ENCODE data around the gene FKBP9. TPM values are rescaled to one million over a fixed set of nuclear protein-coding genes. Genes with fewer than 3 reads are reported as not detected.
"Not testable (repeated sequence)": the region's sequence is repeated elsewhere in the genome, so short reads cannot be mapped to it uniquely, and the experiment has no call there.

FKBP9 gene
- total and polyA plus RNA-seq, 2 donors, result 12.1 to 12.8 TPM

DNA sequence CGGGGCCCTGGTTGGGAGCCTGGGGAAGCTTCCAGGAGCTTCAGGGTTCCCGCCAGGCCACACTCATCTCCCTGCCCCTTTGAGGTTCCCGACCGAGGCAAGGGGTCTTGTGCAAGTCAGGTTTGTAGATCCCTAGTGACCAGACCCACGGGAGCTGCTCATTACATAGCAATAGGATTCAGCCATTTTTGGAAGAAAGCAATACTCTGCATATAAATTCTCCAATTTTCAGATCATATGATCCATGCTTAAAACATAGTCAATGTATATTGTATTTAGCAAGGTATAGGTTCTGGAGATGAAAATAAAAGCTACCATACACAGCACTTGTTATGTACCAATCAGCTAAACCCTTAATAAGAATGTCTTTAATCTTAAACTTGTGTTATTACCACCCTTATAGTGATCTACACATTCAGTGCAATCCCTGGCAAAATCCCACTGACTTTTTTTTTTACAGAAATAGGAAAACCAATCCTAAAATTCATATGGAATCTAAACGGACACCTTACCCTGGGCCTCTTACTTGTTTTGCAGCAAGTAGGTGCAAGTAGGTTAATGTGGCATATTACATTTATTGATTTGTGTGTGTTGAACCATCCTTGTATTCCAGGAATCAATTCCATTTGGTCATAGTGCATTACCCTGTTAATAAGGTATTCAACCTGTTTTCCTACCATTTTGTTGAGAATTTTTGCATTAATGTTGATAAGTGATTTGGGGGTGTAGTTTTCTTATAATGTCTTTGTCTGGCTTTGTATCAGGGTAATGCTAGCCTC lies 13.8 kb upstream of the FKBP9 start:
- no peak for DNase-seq (ENCODE audit: low read depth in 6 of 9, low spot score in 9 of 9)
- Histone ChIP-seq H3K9me3 (ENCODE audit: control insufficient read depth in 2 of 2, insufficient read depth in 1 of 2, low read length in 1 of 2) (peaks cover 2 to 7% of the 10 kb centered on the region in 2 donors), H3K36me3 (ENCODE audit: control insufficient read depth in 2 of 2, insufficient read depth in 2 of 2, low read length in 1 of 2) (no peaks in the 10 kb centered on the region), H3K27ac (ENCODE audit: low read depth in 1 of 2, low read length in 1 of 2) (no peak overlapping the region), H3K27me3 (ENCODE audit: control insufficient read depth in 2 of 2, insufficient read depth in 1 of 2, low read length in 1 of 2) (peaks cover 14 to 42% of the 10 kb centered on the region in 2 donors), H3K4me3 (ENCODE audit: low read length in 2 of 2) (peak overlapping the region in 1 of 2 donors; percentile 48), H3K4me1 (ENCODE audit: control insufficient read depth in 2 of 2, insufficient read depth in 2 of 2, low read length in 2 of 2) (peaks cover 5 to 8% of the 10 kb centered on the region in 2 donors)
- WGBS, result 19% methylated on average over 6 of the region's 6 CpGs

DNA sequence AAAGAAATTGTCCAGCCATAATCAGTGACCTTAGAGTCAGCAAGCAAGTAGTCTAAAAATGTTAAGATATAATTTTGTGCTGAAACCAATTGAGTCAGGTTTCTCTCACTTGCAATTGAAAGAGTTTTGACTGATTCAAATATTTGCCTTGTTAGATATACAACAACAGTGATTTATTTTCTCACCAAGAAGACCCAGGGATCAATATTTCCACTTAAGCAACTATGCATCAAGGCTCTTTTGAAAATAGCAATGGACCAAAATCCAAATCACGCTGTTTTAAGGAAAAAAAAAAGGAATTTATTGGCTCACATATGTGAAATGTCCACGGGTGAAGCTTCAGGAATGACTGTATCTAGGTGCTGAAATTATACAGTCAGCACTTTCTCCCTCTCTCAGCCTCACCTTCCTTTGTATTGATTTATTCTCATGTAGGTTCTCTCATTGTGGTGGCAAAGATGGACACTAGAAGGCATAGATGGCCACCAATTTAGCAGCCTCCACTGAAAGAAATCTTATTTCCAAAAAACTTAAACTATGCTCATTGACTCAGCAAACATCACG lies 9.7 kb upstream of the FKBP9 start:
- DNase-seq (ENCODE audit: low read depth in 6 of 9, low spot score in 9 of 9), result no peak
- Histone ChIP-seq H3K27ac (ENCODE audit: low read depth in 1 of 2, low read length in 1 of 2) (no peak overlapping the region), H3K4me1 (ENCODE audit: control insufficient read depth in 2 of 2, insufficient read depth in 2 of 2, low read length in 2 of 2) (peaks cover 0 to 2% of the 10 kb centered on the region in 2 donors), H3K9me3 (ENCODE audit: control insufficient read depth in 2 of 2, insufficient read depth in 1 of 2, low read length in 1 of 2) (peaks cover 2 to 11% of the 10 kb centered on the region in 2 donors), H3K4me3 (ENCODE audit: low read length in 2 of 2) (no peak overlapping the region), H3K27me3 (ENCODE audit: control insufficient read depth in 2 of 2, insufficient read depth in 1 of 2, low read length in 1 of 2) (peaks cover 7 to 23% of the 10 kb centered on the region in 2 donors), H3K36me3 (ENCODE audit: control insufficient read depth in 2 of 2, insufficient read depth in 2 of 2, low read length in 1 of 2) (no peaks in the 10 kb centered on the region)
- 92% methylated on average over 3 of the region's 3 CpGs for WGBS

DNA sequence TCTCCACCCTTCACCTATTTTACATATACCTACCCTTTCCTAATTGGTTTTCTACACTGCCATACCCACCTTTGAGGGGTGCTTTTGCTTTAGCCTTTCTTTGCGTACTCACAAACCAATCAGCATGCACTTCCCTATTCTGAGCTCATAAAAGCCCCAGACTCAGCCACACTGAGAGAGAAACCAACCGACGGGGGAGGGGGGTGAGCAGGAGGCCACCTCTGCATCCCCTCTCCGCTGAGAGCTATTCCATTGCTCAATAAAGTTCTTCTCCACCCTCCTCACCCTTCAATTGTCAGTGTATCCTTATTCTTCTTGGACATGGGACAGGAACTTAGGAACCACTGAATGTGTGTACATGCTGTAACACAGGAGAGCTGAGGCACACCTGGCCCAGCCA lies 9.0 kb upstream of the FKBP9 start:
- H3K27me3 ChIP-seq (ENCODE audit: control insufficient read depth in 2 of 2, insufficient read depth in 1 of 2, low read length in 1 of 2), result peaks cover 2 to 16% of the 10 kb centered on the region in 2 donors
- DNase-seq (ENCODE audit: low read depth in 6 of 9, low spot score in 9 of 9), result no peak
- H3K36me3 ChIP-seq (ENCODE audit: control insufficient read depth in 2 of 2, insufficient read depth in 2 of 2, low read length in 1 of 2), result no peaks in the 10 kb centered on the region
- H3K27ac ChIP-seq (ENCODE audit: low read depth in 1 of 2, low read length in 1 of 2), result no peak overlapping the region
- H3K9me3 ChIP-seq (ENCODE audit: control insufficient read depth in 2 of 2, insufficient read depth in 1 of 2, low read length in 1 of 2), result peaks cover 2 to 11% of the 10 kb centered on the region in 2 donors
- H3K4me1 ChIP-seq (ENCODE audit: control insufficient read depth in 2 of 2, insufficient read depth in 2 of 2, low read length in 2 of 2), result no peaks in the 10 kb centered on the region
- 94% methylated on average over 4 of the region's 4 CpGs for WGBS
- H3K4me3 ChIP-seq (ENCODE audit: low read length in 2 of 2), result no peak overlapping the region

- no peak for DNase-seq (ENCODE audit: low read depth in 6 of 9, low spot score in 9 of 9)
- 100% methylated on average over 1 of the region's 1 CpG for WGBS
- Histone ChIP-seq H3K27me3 (ENCODE audit: control insufficient read depth in 2 of 2, insufficient read depth in 1 of 2, low read length in 1 of 2) (peaks cover 16 to 29% of the 10 kb centered on the region in 2 donors), H3K4me1 (ENCODE audit: control insufficient read depth in 2 of 2, insufficient read depth in 2 of 2, low read length in 2 of 2) (no peaks in the 10 kb centered on the region), H3K4me3 (ENCODE audit: low read length in 2 of 2) (no peak overlapping the region), H3K36me3 (ENCODE audit: control insufficient read depth in 2 of 2, insufficient read depth in 2 of 2, low read length in 1 of 2) (no peaks in the 10 kb centered on the region), H3K27ac (ENCODE audit: low read depth in 1 of 2, low read length in 1 of 2) (no peak overlapping the region), H3K9me3 (ENCODE audit: control insufficient read depth in 2 of 2, insufficient read depth in 1 of 2, low read length in 1 of 2) (peaks cover 1 to 8% of the 10 kb centered on the region in 2 donors)
Observed at GRCh38 chr7:32952876-32953275, 4.4 kb upstream of the FKBP9 start.

GRCh38 chr7:32958046-32959025 lies 1.1 kb downstream of the FKBP9 start:
- no peaks in the 10 kb centered on the region for H3K4me1 ChIP-seq (ENCODE audit: control insufficient read depth in 2 of 2, insufficient read depth in 2 of 2, low read length in 2 of 2)
- peak overlapping the region; percentile 18 to 62 for H3K27ac ChIP-seq (ENCODE audit: low read depth in 1 of 2, low read length in 1 of 2)
- H3K9me3 ChIP-seq (ENCODE audit: control insufficient read depth in 2 of 2, insufficient read depth in 1 of 2, low read length in 1 of 2), result no peaks in the 10 kb centered on the region
- DNase-seq (ENCODE audit: low read depth in 6 of 9, low spot score in 9 of 9), result no peak
- H3K4me3 ChIP-seq (ENCODE audit: low read length in 2 of 2), result peak overlapping the region; percentile 17 to 35
- H3K36me3 ChIP-seq (ENCODE audit: control insufficient read depth in 2 of 2, insufficient read depth in 2 of 2, low read length in 1 of 2), result no peaks in the 10 kb centered on the region
- H3K27me3 ChIP-seq (ENCODE audit: control insufficient read depth in 2 of 2, insufficient read depth in 1 of 2, low read length in 1 of 2), result peaks cover 27 to 46% of the 10 kb centered on the region in 2 donors
- 81% methylated on average over 26 of the region's 26 CpGs for WGBS

DNA sequence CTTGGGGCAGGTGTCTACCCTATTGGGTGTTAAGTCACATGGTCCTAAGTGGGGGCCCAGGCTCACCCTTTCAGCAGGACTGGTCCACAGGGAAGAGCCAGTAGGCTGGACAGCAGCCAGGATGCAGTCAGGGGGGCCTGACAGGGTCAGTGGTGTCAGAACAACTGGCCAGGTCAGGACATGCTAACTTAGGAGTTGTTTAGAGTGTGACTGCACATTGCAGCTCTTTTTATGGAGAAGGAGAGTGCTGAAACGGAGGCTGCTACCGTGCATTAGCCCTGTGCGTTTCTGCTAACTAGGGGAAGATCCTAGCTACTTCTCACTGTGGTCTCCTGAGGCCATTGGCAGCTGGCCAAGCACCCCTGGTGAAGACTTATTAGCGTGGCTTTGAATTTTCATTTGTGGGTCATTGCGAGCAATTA lies 6.7 kb downstream of the FKBP9 start:
- not testable (repeated sequence) for DNase-seq (ENCODE audit: low read depth in 6 of 9, low spot score in 9 of 9); H3K27me3 ChIP-seq (ENCODE audit: control insufficient read depth in 2 of 2, insufficient read depth in 1 of 2, low read length in 1 of 2); H3K27ac ChIP-seq (ENCODE audit: low read depth in 1 of 2, low read length in 1 of 2); H3K4me3 ChIP-seq (ENCODE audit: low read length in 2 of 2); H3K9me3 ChIP-seq (ENCODE audit: control insufficient read depth in 2 of 2, insufficient read depth in 1 of 2, low read length in 1 of 2); H3K36me3 ChIP-seq (ENCODE audit: control insufficient read depth in 2 of 2, insufficient read depth in 2 of 2, low read length in 1 of 2); H3K4me1 ChIP-seq (ENCODE audit: control insufficient read depth in 2 of 2, insufficient read depth in 2 of 2, low read length in 2 of 2)
- 21% methylated on average over 5 of the region's 5 CpGs for WGBS

- 14% methylated on average over 6 of the region's 8 CpGs for WGBS
- not testable (repeated sequence) for H3K4me3 ChIP-seq (ENCODE audit: low read length in 2 of 2); H3K36me3 ChIP-seq (ENCODE audit: control insufficient read depth in 2 of 2, insufficient read depth in 2 of 2, low read length in 1 of 2); H3K27ac ChIP-seq (ENCODE audit: low read depth in 1 of 2, low read length in 1 of 2); DNase-seq (ENCODE audit: low read depth in 6 of 9, low spot score in 9 of 9); H3K4me1 ChIP-seq (ENCODE audit: control insufficient read depth in 2 of 2, insufficient read depth in 2 of 2, low read length in 2 of 2); H3K9me3 ChIP-seq (ENCODE audit: control insufficient read depth in 2 of 2, insufficient read depth in 1 of 2, low read length in 1 of 2); H3K27me3 ChIP-seq (ENCODE audit: control insufficient read depth in 2 of 2, insufficient read depth in 1 of 2, low read length in 1 of 2)
Observed at GRCh38 chr7:32964461-32965159, 7.4 kb downstream of the FKBP9 start.

- not testable (repeated sequence) for H3K27ac ChIP-seq (ENCODE audit: low read depth in 1 of 2, low read length in 1 of 2); H3K27me3 ChIP-seq (ENCODE audit: control insufficient read depth in 2 of 2, insufficient read depth in 1 of 2, low read length in 1 of 2); H3K4me3 ChIP-seq (ENCODE audit: low read length in 2 of 2); H3K9me3 ChIP-seq (ENCODE audit: control insufficient read depth in 2 of 2, insufficient read depth in 1 of 2, low read length in 1 of 2); H3K36me3 ChIP-seq (ENCODE audit: control insufficient read depth in 2 of 2, insufficient read depth in 2 of 2, low read length in 1 of 2); DNase-seq (ENCODE audit: low read depth in 6 of 9, low spot score in 9 of 9); H3K4me1 ChIP-seq (ENCODE audit: control insufficient read depth in 2 of 2, insufficient read depth in 2 of 2, low read length in 2 of 2)
- WGBS, result 90% methylated on average over 3 of the region's 5 CpGs
Observed at GRCh38 chr7:32966489-32967267, 9.4 kb downstream of the FKBP9 start.

All from thymus (tissue), 11 donors.